Mammary epithelial cell (primary cell): Measurements from ENCODE around the gene LGALS9.

Source experiments
- CTCF ChIP-seq, 2 donors: IDR thresholded peaks in 1 of 2; conservative IDR thresholded peaks in 1 of 2; 2 replicates each; pipeline ENCODE4 v1.5.1; 2011 to 2012; ENCODE audit warnings: inconsistent platforms in 2 of 2, low read length in 2 of 2, mild to moderate bottlenecking in 2 of 2, control low read depth in 1 of 2, low read depth in 1 of 2; ENCODE audit not compliant: insufficient read depth in 1 of 2; ENCODE audit errors: extremely low read depth in 1 of 2
- EZH2 ChIP-seq: IDR thresholded peaks from 2 replicates; pipeline ENCODE4 v1.6.1; 2012; ENCODE audit warnings: low read length, inconsistent platforms, borderline replicate concordance

- TF ChIP-seq CTCF (conservative IDR thresholded peaks at IDR 0.05 in 1 of 2, IDR thresholded peaks at IDR 0.05 in 1 of 2; ENCODE audit: extremely low read depth in 1 of 2, insufficient read depth in 1 of 2, low read depth in 1 of 2, low read length in 2 of 2) (no peak), EZH2 (no peak)
Measured at GRCh38 chr17:27649929-27650328, 18.9 kb downstream of the LGALS9 start.
